Neural progenitor cell (in vitro differentiated cells): ENCODE data around the gene CSNK2A3. TPM values are rescaled to one million over a fixed set of nuclear protein-coding genes. Genes with fewer than 3 reads are reported as not detected.

ENCODE experiments used
- DNase-seq: peaks from one replicate; pipeline ENCODE4 v3.0.0-alpha.2; 2016; ENCODE audit warnings: low spot score
- H2AFZ ChIP-seq: fragments of 200-600 bp; sonication (generic); replicated peaks from 2 replicates; pipeline ENCODE4 v1.6.1; 2016; ENCODE audit warnings: antibody characterized with exemption
- H3F3A ChIP-seq: fragments of 200-600 bp; sonication (generic); 2 replicates; pipeline ENCODE4 v1.6.1; 2016; ENCODE audit warnings: antibody characterized with exemption, low read depth
- H3K27ac ChIP-seq: fragments of 200-600 bp; sonication (generic); 2 replicates; pipeline ENCODE4 v1.5.1; 2016; ENCODE audit warnings: mild to moderate bottlenecking
- H3K27me3 ChIP-seq: fragments of 200-600 bp; sonication (generic); 2 replicates; pipeline ENCODE4 v1.6.1; 2016; ENCODE audit warnings: mild to moderate bottlenecking, moderate library complexity
- H3K36me3 ChIP-seq: fragments of 200-600 bp; sonication (generic); 2 replicates; pipeline ENCODE4 v1.5.1; 2016
- H3K4me1 ChIP-seq: fragments of 200-600 bp; sonication (generic); 2 replicates; pipeline ENCODE4 v1.6.1; 2016; ENCODE audit warnings: mixed run types
- H3K4me2 ChIP-seq: fragments of 200-600 bp; sonication (generic); 2 replicates; pipeline ENCODE4 v1.6.1; 2016
- H3K4me3 ChIP-seq: fragments of 200-600 bp; sonication (generic); 2 replicates; pipeline ENCODE4 v1.5.1; 2016
- H3K79me2 ChIP-seq: fragments of 200-600 bp; sonication (generic); 2 replicates; pipeline ENCODE4 v1.6.1; 2016; ENCODE audit warnings: low read depth
- H3K9ac ChIP-seq: fragments of 200-600 bp; sonication (generic); 2 replicates; pipeline ENCODE4 v1.6.1; 2016
- H3K9me3 ChIP-seq: fragments of 200-600 bp; sonication (generic); 2 replicates; pipeline ENCODE4 v1.5.1; 2016; ENCODE audit warnings: low read depth
- H4K20me1 ChIP-seq: fragments of 200-600 bp; sonication (generic); 2 replicates; pipeline ENCODE4 v1.6.1; 2016; ENCODE audit warnings: low read depth
- H3K27ac Mint-ChIP-seq: 3 replicates; pipeline ENCODE4 v1.8.0; 2021; ENCODE audit warnings: mixed read lengths
- H3K27me3 Mint-ChIP-seq: 2 replicates; pipeline ENCODE4 v1.8.0; 2022; ENCODE audit warnings: low read depth, mild to moderate bottlenecking, inconsistent platforms, moderate library complexity, mixed read lengths; ENCODE audit not compliant: insufficient read depth
- H3K36me3 Mint-ChIP-seq: 3 replicates; pipeline ENCODE4 v1.8.0; 2021; ENCODE audit warnings: mixed read lengths
- H3K4me1 Mint-ChIP-seq: 3 replicates; pipeline ENCODE4 v1.8.0; 2021; ENCODE audit warnings: mixed read lengths
- H3K4me3 Mint-ChIP-seq: 3 replicates; pipeline ENCODE4 v1.8.0; 2021; ENCODE audit warnings: mild to moderate bottlenecking, moderate library complexity, mixed read lengths
- H3K9me3 Mint-ChIP-seq: 3 replicates; pipeline ENCODE4 v1.8.0; 2020; ENCODE audit warnings: mixed read lengths
- CTCF ChIP-seq: fragments of 200-600 bp; sonication (generic); IDR thresholded peaks from 2 replicates; pipeline ENCODE4 v1.5.1; 2017; ENCODE audit warnings: antibody characterized with exemption, mild to moderate bottlenecking
- EZH2 ChIP-seq: fragments of 200-600 bp; sonication (generic); IDR thresholded peaks from 2 replicates; pipeline ENCODE4 v1.6.1; 2017; ENCODE audit warnings: antibody characterized with exemption, mild to moderate bottlenecking, moderate library complexity
- EZH2phosphoT487 ChIP-seq: fragments of 200-600 bp; sonication (generic); IDR thresholded peaks from 2 replicates; pipeline ENCODE4 v1.6.1; 2017; ENCODE audit warnings: antibody characterized with exemption
- total RNA-seq: library from RNA; depleted of rRNA; stranded (reverse); fragments of >200 nt; gene quantifications from 2 replicates; pipeline ENCODE4 v1.2.3, GENCODE V29; 2015; ENCODE audit warnings: low replicate concordance

The CSNK2A3 gene
- total RNA-seq, 1 donor from 2014 or later, result 5.9 TPM

- H3K9me3 ChIP-seq, result no peaks in the 10 kb centered on the region
- H2AFZ ChIP-seq, result no peak overlapping the region
- Mint-ChIP-seq H3K27me3 (peaks cover 2% of the 10 kb centered on the region), H3K4me1 (peaks cover 27% of the 10 kb centered on the region), H3K36me3 (no peaks in the 10 kb centered on the region), H3K9me3 (no peaks in the 10 kb centered on the region), H3K4me3 (no peak overlapping the region), H3K27ac (no peak overlapping the region)
- H4K20me1 ChIP-seq, result no peaks in the 10 kb centered on the region
- H3F3A ChIP-seq, result no peaks in the 10 kb centered on the region
- no peak overlapping the region for H3K27ac ChIP-seq
- TF ChIP-seq EZH2 (no peak), CTCF (no peak)
- no peaks in the 10 kb centered on the region for H3K79me2 ChIP-seq
- DNase-seq, result no peak
- H3K9ac ChIP-seq, result no peak overlapping the region
- H3K36me3 ChIP-seq, result no peaks in the 10 kb centered on the region
- H3K27me3 ChIP-seq, result no peaks in the 10 kb centered on the region
- H3K4me1 ChIP-seq, result no peaks in the 10 kb centered on the region
- no peak overlapping the region for H3K4me2 ChIP-seq
- no peak overlapping the region for H3K4me3 ChIP-seq
Measured at GRCh38 chr11:11335043-11335442, 18.0 kb downstream of the CSNK2A3 start.

DNA sequence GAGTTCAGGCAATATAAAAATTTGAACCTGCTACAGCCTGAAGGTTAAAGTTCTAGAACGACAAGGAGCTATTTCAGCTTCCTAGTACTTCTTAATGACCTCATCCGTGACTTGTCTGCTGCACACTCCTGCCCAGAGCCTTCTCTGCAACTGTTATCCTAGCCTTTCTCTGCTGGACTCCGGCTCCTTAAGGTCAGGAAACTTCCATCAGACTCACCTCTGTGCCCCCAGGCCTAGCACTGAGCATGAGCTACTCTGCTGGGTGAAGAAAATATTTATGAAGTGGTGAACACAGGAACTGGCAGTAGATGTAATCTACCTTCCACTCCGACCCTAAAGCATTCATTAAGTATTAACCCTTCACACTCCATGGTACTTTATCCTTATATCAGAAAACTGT lies 18.4 kb downstream of the CSNK2A3 start:
- Histone ChIP-seq H3K9me3 (no peaks in the 10 kb centered on the region), H3K4me1 (no peaks in the 10 kb centered on the region), H3K4me3 (no peak overlapping the region), H4K20me1 (no peaks in the 10 kb centered on the region), H2AFZ (no peak overlapping the region), H3F3A (no peaks in the 10 kb centered on the region), H3K27me3 (no peaks in the 10 kb centered on the region), H3K79me2 (no peaks in the 10 kb centered on the region), H3K36me3 (no peaks in the 10 kb centered on the region), H3K4me2 (no peak overlapping the region), H3K27ac (no peak overlapping the region), H3K9ac (no peak overlapping the region)
- no peaks in the 10 kb centered on the region for H3K9me3 Mint-ChIP-seq
- H3K27me3 Mint-ChIP-seq, result peaks cover 2% of the 10 kb centered on the region
- no peaks in the 10 kb centered on the region for H3K36me3 Mint-ChIP-seq
- no peak for DNase-seq
- H3K4me1 Mint-ChIP-seq, result peaks cover 27% of the 10 kb centered on the region
- H3K27ac Mint-ChIP-seq, result no peak overlapping the region
- no peak overlapping the region for H3K4me3 Mint-ChIP-seq
- TF ChIP-seq EZH2phosphoT487 (no peak), CTCF (no peak), EZH2 (no peak)

- DNase-seq, result no peak
- no peaks in the 10 kb centered on the region for H3K9me3 ChIP-seq
- H3K9ac ChIP-seq, result no peak overlapping the region
- TF ChIP-seq EZH2 (no peak), EZH2phosphoT487 (no peak), CTCF (no peak)
- H3K4me1 Mint-ChIP-seq, result peaks cover 23% of the 10 kb centered on the region
- no peaks in the 10 kb centered on the region for H3K79me2 ChIP-seq
- H2AFZ ChIP-seq, result no peak overlapping the region
- H3K27ac Mint-ChIP-seq, result no peak overlapping the region
- H3K4me2 ChIP-seq, result no peak overlapping the region
- H3K36me3 ChIP-seq, result no peaks in the 10 kb centered on the region
- H3K4me1 ChIP-seq, result no peaks in the 10 kb centered on the region
- no peak overlapping the region for H3K4me3 Mint-ChIP-seq
- no peaks in the 10 kb centered on the region for H3K36me3 Mint-ChIP-seq
- H3F3A ChIP-seq, result no peaks in the 10 kb centered on the region
- H3K9me3 Mint-ChIP-seq, result no peaks in the 10 kb centered on the region
- no peak overlapping the region for H3K27ac ChIP-seq
- H3K27me3 Mint-ChIP-seq, result peaks cover 2% of the 10 kb centered on the region
- no peak overlapping the region for H3K4me3 ChIP-seq
- H3K27me3 ChIP-seq, result no peaks in the 10 kb centered on the region
- H4K20me1 ChIP-seq, result no peaks in the 10 kb centered on the region
Measured at GRCh38 chr11:11332141-11332710, 20.8 kb downstream of the CSNK2A3 start.
